BLaER1 (cell line): Measurements from ENCODE around the gene SCN3B.

Experiments
- H3K27ac ChIP-seq: shearing (Covaris generic); formaldehyde crosslinking; 2 replicates; pipeline ENCODE4 v1.8.1; 2022
- H3K27me3 ChIP-seq: shearing (Covaris generic); formaldehyde crosslinking; 2 replicates; pipeline ENCODE4 v1.8.1; 2022
- H3K36me3 ChIP-seq: shearing (Covaris generic); formaldehyde crosslinking; 2 replicates; pipeline ENCODE4 v1.8.1; 2022
- H3K4me1 ChIP-seq: shearing (Covaris generic); formaldehyde crosslinking; 2 replicates; pipeline ENCODE4 v1.8.1; 2022
- H3K4me2 ChIP-seq: shearing (Covaris generic); formaldehyde crosslinking; 2 replicates; pipeline ENCODE4 v1.8.1; 2022
- H3K4me3 ChIP-seq: shearing (Covaris generic); formaldehyde crosslinking; 2 replicates; pipeline ENCODE4 v1.8.1; 2022
- H3K9ac ChIP-seq: shearing (Covaris generic); formaldehyde crosslinking; 2 replicates; pipeline ENCODE4 v1.8.1; 2022
- H3K9me3 ChIP-seq: shearing (Covaris generic); formaldehyde crosslinking; 2 replicates; pipeline ENCODE4 v1.8.1; 2022
- H4K20me1 ChIP-seq: shearing (Covaris generic); formaldehyde crosslinking; 2 replicates; pipeline ENCODE4 v1.8.1; 2022
- Cebpa-rat ChIP-seq: shearing (Covaris generic); IDR thresholded peaks from 2 replicates; pipeline ENCODE4 v1.8.1; 2022

The SCN3B gene

GRCh38 chr11:123608371-123608770 is 46.1 kb downstream of the SCN3B start:
- H3K4me3 ChIP-seq, result no peak overlapping the region

GRCh38 chr11:123607781-123608180 is 46.6 kb downstream of the SCN3B start:
- Histone ChIP-seq H3K27ac (no peak overlapping the region), H3K27me3 (no peaks in the 10 kb centered on the region), H3K4me3 (no peak overlapping the region), H3K36me3 (peaks cover 98% of the 10 kb centered on the region), H3K9ac (no peak overlapping the region), H3K4me1 (no peaks in the 10 kb centered on the region), H3K4me2 (no peak overlapping the region), H4K20me1 (no peaks in the 10 kb centered on the region), H3K9me3 (no peaks in the 10 kb centered on the region)
- TF ChIP-seq Cebpa-rat, result no peak

More at GRCh38 chr11:123608371-123608770, 46.1 kb downstream of the SCN3B start:
- Histone ChIP-seq H3K9ac (no peak overlapping the region), H3K9me3 (no peaks in the 10 kb centered on the region), H3K27ac (no peak overlapping the region), H4K20me1 (no peaks in the 10 kb centered on the region), H3K27me3 (no peaks in the 10 kb centered on the region), H3K4me1 (no peaks in the 10 kb centered on the region), H3K36me3 (peaks cover 98% of the 10 kb centered on the region), H3K4me2 (no peak overlapping the region)
- TF ChIP-seq Cebpa-rat, result no peak

- Histone ChIP-seq H3K9me3 (no peaks in the 10 kb centered on the region), H3K27me3 (no peaks in the 10 kb centered on the region), H3K4me3 (no peak overlapping the region), H4K20me1 (no peaks in the 10 kb centered on the region), H3K36me3 (peaks cover 97% of the 10 kb centered on the region), H3K4me2 (no peak overlapping the region), H3K9ac (no peak overlapping the region), H3K27ac (no peak overlapping the region), H3K4me1 (no peaks in the 10 kb centered on the region)
- TF ChIP-seq Cebpa-rat, result no peak
Observed at GRCh38 chr11:123603666-123604065, 50.8 kb downstream of the SCN3B start.

GRCh38 chr11:123601743-123602142 is 52.7 kb downstream of the SCN3B start:
- no peak overlapping the region for H3K27ac ChIP-seq
- H3K36me3 ChIP-seq, result peaks cover 97% of the 10 kb centered on the region
- H3K9me3 ChIP-seq, result no peaks in the 10 kb centered on the region
- no peak overlapping the region for H3K4me2 ChIP-seq
- no peak overlapping the region for H3K4me3 ChIP-seq
- TF ChIP-seq Cebpa-rat, result no peak
- H3K9ac ChIP-seq, result no peak overlapping the region
- no peaks in the 10 kb centered on the region for H3K4me1 ChIP-seq
- no peaks in the 10 kb centered on the region for H3K27me3 ChIP-seq
- no peaks in the 10 kb centered on the region for H4K20me1 ChIP-seq

- no peaks in the 10 kb centered on the region for H3K4me1 ChIP-seq
- no peak overlapping the region for H3K4me3 ChIP-seq
- no peak for TF ChIP-seq Cebpa-rat
- no peak overlapping the region for H3K4me2 ChIP-seq
- peaks cover 97% of the 10 kb centered on the region for H3K36me3 ChIP-seq
- no peaks in the 10 kb centered on the region for H4K20me1 ChIP-seq
- no peak overlapping the region for H3K27ac ChIP-seq
- H3K9me3 ChIP-seq, result no peaks in the 10 kb centered on the region
- no peak overlapping the region for H3K9ac ChIP-seq
- no peaks in the 10 kb centered on the region for H3K27me3 ChIP-seq
Observed at GRCh38 chr11:123601136-123601535, 53.3 kb downstream of the SCN3B start.

- peaks cover 91% of the 10 kb centered on the region for H3K36me3 ChIP-seq
- H3K27me3 ChIP-seq, result no peaks in the 10 kb centered on the region
- TF ChIP-seq Cebpa-rat, result no peak
- H3K27ac ChIP-seq, result no peak overlapping the region
- no peak overlapping the region for H3K4me3 ChIP-seq
- H3K9me3 ChIP-seq, result no peaks in the 10 kb centered on the region
- H3K4me2 ChIP-seq, result no peak overlapping the region
- no peaks in the 10 kb centered on the region for H3K4me1 ChIP-seq
- no peaks in the 10 kb centered on the region for H4K20me1 ChIP-seq
- H3K9ac ChIP-seq, result no peak overlapping the region
Observed at GRCh38 chr11:123597859-123598258, 56.6 kb downstream of the SCN3B start.

GRCh38 chr11:123594921-123595320 is 59.5 kb downstream of the SCN3B start:
- H3K9ac ChIP-seq, result no peak overlapping the region

GRCh38 chr11:123594188-123594901 is 60.1 kb downstream of the SCN3B start:
- peaks cover 80% of the 10 kb centered on the region for H3K36me3 ChIP-seq

More at GRCh38 chr11:123594921-123595320, 59.5 kb downstream of the SCN3B start:
- no peak overlapping the region for H3K4me2 ChIP-seq
- H3K27me3 ChIP-seq, result no peaks in the 10 kb centered on the region
- TF ChIP-seq Cebpa-rat, result no peak
- H3K27ac ChIP-seq, result no peak overlapping the region
- H4K20me1 ChIP-seq, result no peaks in the 10 kb centered on the region
- peaks cover 85% of the 10 kb centered on the region for H3K36me3 ChIP-seq
- peaks cover 9% of the 10 kb centered on the region for H3K4me1 ChIP-seq
- H3K4me3 ChIP-seq, result no peak overlapping the region
- H3K9me3 ChIP-seq, result no peaks in the 10 kb centered on the region

GRCh38 chr11:123593570-123593969 is 60.9 kb downstream of the SCN3B start:
- Histone ChIP-seq H3K9ac (no peak overlapping the region), H4K20me1 (no peaks in the 10 kb centered on the region), H3K36me3 (peaks cover 72% of the 10 kb centered on the region), H3K4me2 (no peak overlapping the region), H3K9me3 (no peaks in the 10 kb centered on the region), H3K4me3 (no peak overlapping the region), H3K27ac (no peak overlapping the region), H3K4me1 (peaks cover 13% of the 10 kb centered on the region), H3K27me3 (no peaks in the 10 kb centered on the region)
- no peak for TF ChIP-seq Cebpa-rat

More at GRCh38 chr11:123594188-123594901, 60.1 kb downstream of the SCN3B start:
- no peak overlapping the region for H3K4me3 ChIP-seq
- H3K9ac ChIP-seq, result no peak overlapping the region
- TF ChIP-seq Cebpa-rat, result no peak
- no peak overlapping the region for H3K4me2 ChIP-seq
- H3K27me3 ChIP-seq, result no peaks in the 10 kb centered on the region
- peaks cover 13% of the 10 kb centered on the region for H3K4me1 ChIP-seq
- no peaks in the 10 kb centered on the region for H4K20me1 ChIP-seq
- no peak overlapping the region for H3K27ac ChIP-seq
- no peaks in the 10 kb centered on the region for H3K9me3 ChIP-seq

- Histone ChIP-seq H3K4me2 (peak overlapping the region; percentile 39), H3K9me3 (no peaks in the 10 kb centered on the region), H4K20me1 (no peaks in the 10 kb centered on the region), H3K4me3 (no peak overlapping the region), H3K27ac (peak overlapping the region; percentile 32; the same call in 1 of the 2 replicates), H3K27me3 (no peaks in the 10 kb centered on the region), H3K36me3 (peaks cover 59% of the 10 kb centered on the region), H3K4me1 (peaks cover 20% of the 10 kb centered on the region), H3K9ac (0 out of 2 replicates have a peak overlapping the region, but pooled peaks have one; percentile 6)
- TF ChIP-seq Cebpa-rat, result no peak
Observed at GRCh38 chr11:123590296-123590912, 64.0 kb downstream of the SCN3B start.
